ENCODE results near the gene SIK3.

SIK3 gene

DNA sequence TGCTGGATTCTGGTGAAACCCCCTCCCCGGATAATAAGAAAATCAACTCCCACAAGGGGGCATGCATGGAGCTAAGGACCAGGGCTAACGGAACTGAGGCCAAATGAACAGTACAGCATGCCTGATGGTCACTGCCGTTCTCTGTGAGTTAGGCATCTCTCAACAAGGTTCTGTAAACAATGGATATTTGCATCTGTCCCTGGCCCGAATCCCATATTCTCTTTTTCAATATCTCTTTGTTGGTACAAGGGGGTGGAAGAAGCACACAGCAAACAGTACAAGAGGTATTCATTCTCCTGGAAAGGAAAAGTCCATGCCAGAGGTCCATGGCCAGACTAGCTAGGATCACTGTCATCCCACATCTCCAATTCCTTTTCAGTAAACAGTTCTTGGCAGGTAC lies 228.6 kb downstream of the SIK3 start:
- TF ChIP-seq, protein P1, sequence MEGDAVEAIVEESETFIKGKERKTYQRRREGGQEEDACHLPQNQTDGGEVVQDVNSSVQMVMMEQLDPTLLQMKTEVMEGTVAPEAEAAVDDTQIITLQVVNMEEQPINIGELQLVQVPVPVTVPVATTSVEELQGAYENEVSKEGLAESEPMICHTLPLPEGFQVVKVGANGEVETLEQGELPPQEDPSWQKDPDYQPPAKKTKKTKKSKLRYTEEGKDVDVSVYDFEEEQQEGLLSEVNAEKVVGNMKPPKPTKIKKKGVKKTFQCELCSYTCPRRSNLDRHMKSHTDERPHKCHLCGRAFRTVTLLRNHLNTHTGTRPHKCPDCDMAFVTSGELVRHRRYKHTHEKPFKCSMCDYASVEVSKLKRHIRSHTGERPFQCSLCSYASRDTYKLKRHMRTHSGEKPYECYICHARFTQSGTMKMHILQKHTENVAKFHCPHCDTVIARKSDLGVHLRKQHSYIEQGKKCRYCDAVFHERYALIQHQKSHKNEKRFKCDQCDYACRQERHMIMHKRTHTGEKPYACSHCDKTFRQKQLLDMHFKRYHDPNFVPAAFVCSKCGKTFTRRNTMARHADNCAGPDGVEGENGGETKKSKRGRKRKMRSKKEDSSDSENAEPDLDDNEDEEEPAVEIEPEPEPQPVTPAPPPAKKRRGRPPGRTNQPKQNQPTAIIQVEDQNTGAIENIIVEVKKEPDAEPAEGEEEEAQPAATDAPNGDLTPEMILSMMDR (IDR thresholded peaks at IDR 0.05; ENCODE audit: low read depth, low read length): no peak
- no peak overlapping the region for H3K4me3 ChIP-seq (ENCODE audit: low read depth, low read length)

DNA sequence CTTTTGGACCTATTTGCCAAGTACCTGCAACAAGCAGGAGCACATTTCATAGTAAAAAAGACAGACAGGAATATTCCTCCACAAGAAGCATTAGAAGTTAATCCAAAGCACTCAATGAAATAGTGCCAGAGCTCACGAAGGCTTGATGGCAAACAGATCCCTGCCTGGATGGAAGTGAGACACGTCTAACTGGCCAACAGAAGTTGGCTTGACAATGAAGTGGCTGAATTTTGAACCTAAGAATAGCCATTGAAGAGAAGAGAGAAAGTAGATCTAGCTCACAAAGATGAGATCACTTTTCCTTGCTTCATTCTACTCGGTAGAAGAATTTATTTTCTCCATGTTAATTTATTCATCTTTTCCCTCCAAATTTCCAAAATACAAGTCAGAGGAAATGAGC lies 230.2 kb downstream of the SIK3 start:
- TF ChIP-seq, protein P1 (IDR thresholded peaks at IDR 0.05; ENCODE audit: low read depth, low read length): no peak

DNA sequence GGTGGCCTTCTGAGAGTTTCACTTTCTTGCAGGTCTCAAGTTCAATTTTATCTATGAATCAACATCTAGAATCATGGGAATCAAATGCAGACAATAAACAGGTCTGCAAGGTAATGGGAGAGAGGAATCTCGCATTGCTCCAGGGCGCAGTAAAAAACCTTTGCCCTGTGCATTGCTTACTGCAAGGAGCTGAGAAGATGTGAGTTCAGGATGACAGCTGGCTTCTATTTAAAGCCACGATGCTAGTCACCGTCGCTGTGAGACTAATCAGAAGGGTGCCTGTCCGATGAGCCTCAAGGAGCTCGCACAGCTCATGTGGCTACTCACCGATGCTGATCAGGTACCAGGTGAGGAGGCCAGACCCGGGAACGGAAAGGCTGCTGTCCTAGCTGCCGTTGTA lies 230.6 kb downstream of the SIK3 start:
- TF ChIP-seq, protein P1 (IDR thresholded peaks at IDR 0.05; ENCODE audit: low read depth, low read length): no peak
- no peak overlapping the region for H3K4me3 ChIP-seq (ENCODE audit: low read depth, low read length)

More for the DNA sequence above, 230.2 kb downstream of the SIK3 start:
- no peak overlapping the region for H3K4me3 ChIP-seq (ENCODE audit: low read depth, low read length)

DNA sequence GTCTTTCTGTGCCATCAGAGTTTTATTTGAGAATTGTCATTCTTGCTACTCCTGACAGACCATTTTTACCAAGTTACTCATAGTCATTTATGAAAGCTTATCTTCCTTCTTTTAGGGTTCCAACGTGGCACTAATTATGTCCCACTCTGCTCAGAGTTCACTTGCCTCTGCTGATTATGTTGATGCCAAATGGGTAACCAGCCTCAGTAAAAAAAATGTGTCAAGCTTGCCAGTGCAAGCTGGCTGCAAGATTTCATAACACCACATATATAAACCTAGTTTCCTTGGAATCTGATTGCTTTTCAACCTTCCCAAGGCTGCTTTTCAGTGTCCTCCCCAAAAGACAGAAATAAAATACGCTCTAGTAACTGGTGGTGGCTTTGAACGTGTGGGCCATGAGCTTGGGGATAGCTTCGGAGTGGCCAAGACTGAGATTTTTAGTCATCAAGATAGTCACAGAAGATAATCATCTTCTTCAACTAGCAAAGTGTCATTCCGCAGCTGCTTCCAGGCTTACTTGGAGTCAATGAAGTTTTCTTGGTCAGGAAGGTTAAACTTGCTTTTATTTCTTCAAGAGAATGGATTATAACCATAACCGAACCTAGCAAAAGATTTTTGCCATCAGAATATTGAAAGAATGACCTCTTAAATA lies 231.3 kb downstream of the SIK3 start:
- TF ChIP-seq, protein P1 (IDR thresholded peaks at IDR 0.05; ENCODE audit: low read depth, low read length): no peak
- H3K4me3 ChIP-seq (ENCODE audit: low read depth, low read length): no peak overlapping the region

DNA sequence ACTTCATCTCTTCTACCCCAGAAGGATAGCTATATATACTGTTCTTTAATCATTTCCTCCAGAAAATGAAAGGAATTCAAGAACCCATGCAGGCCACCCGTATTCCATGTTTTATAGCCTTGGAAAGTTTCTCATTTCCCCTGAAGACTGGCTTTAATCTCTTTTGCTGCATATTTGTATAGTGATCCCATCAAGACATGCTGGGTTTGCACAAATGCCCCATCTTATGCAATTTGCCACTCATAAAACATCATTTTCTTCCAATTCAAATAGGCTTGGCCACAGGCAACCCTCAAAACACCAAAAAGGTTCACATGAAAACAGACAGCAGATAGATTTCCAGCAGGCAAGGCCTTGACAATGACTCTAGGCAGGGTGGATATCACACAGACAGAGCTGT lies 232.5 kb downstream of the SIK3 start:
- no peak overlapping the region for H3K4me3 ChIP-seq (ENCODE audit: low read depth, low read length)
- TF ChIP-seq, protein P1 (IDR thresholded peaks at IDR 0.05; ENCODE audit: low read depth, low read length): no peak

DNA sequence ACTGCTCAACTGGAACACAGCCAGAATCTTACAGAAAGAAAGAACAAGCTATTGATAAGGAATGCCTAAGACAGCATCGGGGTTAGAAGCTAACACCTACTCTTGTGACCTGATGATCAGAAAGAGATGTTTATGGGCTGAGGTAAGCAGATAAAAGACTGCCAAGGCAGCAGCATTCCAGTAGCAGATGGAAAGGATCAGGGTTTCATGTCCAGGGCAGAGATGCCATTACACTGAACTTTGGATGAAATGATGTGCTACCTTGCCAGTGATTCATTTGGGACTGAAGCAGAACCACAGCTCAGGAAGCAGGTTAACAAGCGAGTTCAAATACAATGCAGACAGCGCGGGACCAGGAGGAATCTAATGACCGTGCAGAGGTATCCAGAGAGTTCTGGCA lies 233.7 kb downstream of the SIK3 start:
- TF ChIP-seq, protein P1 (IDR thresholded peaks at IDR 0.05; ENCODE audit: low read depth, low read length): no peak
- H3K4me3 ChIP-seq (ENCODE audit: low read depth, low read length): no peak overlapping the region

DNA sequence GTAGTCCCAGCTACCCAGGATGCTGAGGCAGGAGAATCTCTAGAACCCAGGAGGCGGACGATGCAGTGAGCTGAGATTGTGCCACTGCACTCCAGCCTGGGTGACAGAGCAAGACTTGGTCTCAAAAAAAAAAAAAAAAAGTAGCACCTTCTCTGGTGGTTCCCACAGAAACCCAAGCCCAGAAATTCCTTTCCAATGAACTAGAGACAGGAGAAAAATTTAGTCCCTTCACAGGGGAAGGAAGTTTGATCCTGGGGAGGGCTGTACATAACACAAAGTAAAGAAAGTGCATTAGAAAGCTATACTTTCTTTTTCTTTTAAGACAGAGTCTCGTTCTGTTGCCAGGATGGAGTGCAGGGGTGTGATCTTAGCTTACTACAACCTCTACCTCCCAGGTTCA lies 235.3 kb downstream of the SIK3 start:
- TF ChIP-seq, protein P1 (IDR thresholded peaks at IDR 0.05; ENCODE audit: low read depth, low read length): no peak
- H3K4me3 ChIP-seq (ENCODE audit: low read depth, low read length): no peak overlapping the region

All from WI38 (cell line).